Measurements from ENCODE around the gene HSP90AB1. TPM values are rescaled to one million over a fixed set of nuclear protein-coding genes. Genes with fewer than 3 reads are reported as not detected.

Gene HSP90AB1
- total and polyA plus RNA-seq, 2 experiments from 2014 or later: 665 to 876 TPM

- Histone ChIP-seq H3K4me3 (no peak overlapping the region), H3K27ac (no peak overlapping the region), H3K27me3 (peaks cover 39% of the 10 kb centered on the region), H3K4me1 (ENCODE audit: low read depth) (peaks cover 3% of the 10 kb centered on the region), H3K9me3 (ENCODE audit: low read depth) (no peaks in the 10 kb centered on the region), H3K36me3 (no peaks in the 10 kb centered on the region)
- DNase-seq (ENCODE audit: low read depth in 1 of 2, low spot score in 1 of 2): no peak
- TF ChIP-seq CTCF (IDR thresholded peaks at IDR 0.05; ENCODE audit: low read depth, low read length): no peak
Measured at GRCh38 chr6:44271406-44271723, 24.5 kb downstream of the HSP90AB1 start.

GRCh38 chr6:44271914-44272313 is 25.0 kb downstream of the HSP90AB1 start:
- Histone ChIP-seq H3K9me3 (ENCODE audit: low read depth) (no peaks in the 10 kb centered on the region), H3K4me1 (ENCODE audit: low read depth) (peaks cover 3% of the 10 kb centered on the region), H3K36me3 (no peaks in the 10 kb centered on the region), H3K4me3 (no peak overlapping the region), H3K27ac (no peak overlapping the region), H3K27me3 (peaks cover 45% of the 10 kb centered on the region)
- DNase-seq (ENCODE audit: low read depth in 1 of 2, low spot score in 1 of 2): no peak
- TF ChIP-seq CTCF (IDR thresholded peaks at IDR 0.05; ENCODE audit: low read depth, low read length): no peak

DNA sequence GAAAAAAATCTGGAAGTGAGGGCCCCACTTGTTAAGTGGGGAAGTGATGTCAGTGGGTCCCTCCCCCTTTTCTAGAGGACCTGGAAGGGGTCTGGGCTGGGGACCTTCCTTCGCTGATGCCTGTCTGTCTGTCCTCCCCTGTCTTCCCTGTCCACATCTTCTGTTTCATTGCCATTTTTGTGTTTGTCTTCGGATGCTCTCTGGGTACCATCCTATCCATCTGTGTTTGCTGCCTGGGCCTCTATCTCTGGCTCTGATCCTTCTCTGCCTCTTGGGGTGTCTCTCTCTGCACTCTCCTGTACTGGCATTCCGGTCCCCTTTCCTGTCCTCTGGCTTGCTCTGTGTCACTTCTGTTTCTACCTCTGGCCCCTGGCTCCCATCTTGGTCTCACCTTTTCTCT is 25.6 kb downstream of the HSP90AB1 start:
- no peak for DNase-seq (ENCODE audit: low read depth in 1 of 2, low spot score in 1 of 2)
- no peak overlapping the region for H3K4me3 ChIP-seq
- H3K36me3 ChIP-seq: no peaks in the 10 kb centered on the region
- H3K27me3 ChIP-seq: peaks cover 51% of the 10 kb centered on the region
- no peak for TF ChIP-seq CTCF (IDR thresholded peaks at IDR 0.05; ENCODE audit: low read depth, low read length)
- no peaks in the 10 kb centered on the region for H3K9me3 ChIP-seq (ENCODE audit: low read depth)
- H3K4me1 ChIP-seq (ENCODE audit: low read depth): peaks cover 3% of the 10 kb centered on the region
- no peak overlapping the region for H3K27ac ChIP-seq

- H3K9me3 ChIP-seq (ENCODE audit: low read depth): no peaks in the 10 kb centered on the region
- H3K27ac ChIP-seq: no peak overlapping the region
- no peak for DNase-seq (ENCODE audit: low read depth in 1 of 2, low spot score in 1 of 2)
- H3K27me3 ChIP-seq: peaks cover 57% of the 10 kb centered on the region
- no peaks in the 10 kb centered on the region for H3K36me3 ChIP-seq
- H3K4me1 ChIP-seq (ENCODE audit: low read depth): peaks cover 3% of the 10 kb centered on the region
- no peak for TF ChIP-seq CTCF (IDR thresholded peaks at IDR 0.05; ENCODE audit: low read depth, low read length)
- H3K4me3 ChIP-seq: no peak overlapping the region
Measured at GRCh38 chr6:44272999-44273566, 26.2 kb downstream of the HSP90AB1 start.

GRCh38 chr6:44273617-44274016 is 26.7 kb downstream of the HSP90AB1 start:
- TF ChIP-seq CTCF (IDR thresholded peaks at IDR 0.05; ENCODE audit: low read depth, low read length): no peak
- no peak overlapping the region for H3K27ac ChIP-seq
- H3K36me3 ChIP-seq: no peaks in the 10 kb centered on the region
- H3K4me3 ChIP-seq: no peak overlapping the region
- no peak for DNase-seq (ENCODE audit: low read depth in 1 of 2, low spot score in 1 of 2)
- peaks cover 53% of the 10 kb centered on the region for H3K27me3 ChIP-seq
- H3K9me3 ChIP-seq (ENCODE audit: low read depth): no peaks in the 10 kb centered on the region
- H3K4me1 ChIP-seq (ENCODE audit: low read depth): no peaks in the 10 kb centered on the region

All from cardiac muscle cell (in vitro differentiated cells and primary cell).